Middle frontal gyrus (tissue), 1 donor: ENCODE data around the gene TBC1D9.

Source experiments
- DNase-seq: peaks from one replicate; pipeline ENCODE4 v3.0.0-alpha.2; 2015; ENCODE audit warnings: low spot score; ENCODE audit errors: extremely low spot score

TBC1D9 gene

GRCh38 chr4:140695483-140695882 is 60.7 kb downstream of the TBC1D9 start:
- DNase-seq, result no peak

GRCh38 chr4:140693562-140693961 is 62.6 kb downstream of the TBC1D9 start:
- DNase-seq, result no peak

DNA sequence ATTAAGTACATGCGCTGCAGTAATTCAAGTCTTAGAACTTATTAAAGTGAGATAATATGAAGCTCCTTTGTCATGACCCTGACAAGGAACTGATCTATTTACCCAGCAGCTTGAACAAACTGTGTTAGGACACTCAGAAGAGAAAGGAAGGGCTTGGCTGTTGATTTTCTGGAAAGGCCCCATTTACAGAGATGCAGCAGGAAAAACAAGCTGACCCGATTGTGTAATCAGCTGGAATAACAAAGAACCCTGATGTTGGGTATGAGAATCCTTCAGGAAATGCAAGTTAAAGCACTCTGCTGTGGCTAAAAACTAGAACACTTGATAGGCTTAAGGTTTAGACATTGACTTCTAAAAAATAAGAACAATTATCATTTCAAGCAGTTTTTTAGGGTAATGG is 64.8 kb downstream of the TBC1D9 start:
- no peak for DNase-seq

GRCh38 chr4:140690093-140690492 is 66.1 kb downstream of the TBC1D9 start:
- DNase-seq, result no peak

DNA sequence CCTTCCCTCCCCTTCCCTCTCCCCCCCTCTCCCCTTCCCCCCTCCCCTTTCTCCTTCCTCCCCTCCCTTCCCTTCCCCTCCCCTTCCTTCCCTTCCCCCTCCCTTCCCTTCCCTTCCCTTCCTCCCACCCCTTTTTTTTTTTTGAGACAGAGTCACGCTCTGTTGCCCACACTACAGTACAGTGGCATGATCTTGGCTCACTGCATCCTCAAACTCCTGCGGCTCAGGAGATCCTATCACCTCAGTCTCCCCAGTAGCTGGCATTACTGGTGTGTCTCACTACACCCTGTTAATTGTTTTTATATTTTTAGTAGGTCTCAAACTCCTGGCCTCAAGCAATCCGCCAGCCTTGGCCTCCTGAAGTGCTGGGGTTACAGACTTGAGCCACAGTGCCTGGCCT is 66.6 kb downstream of the TBC1D9 start:
- DNase-seq, result no peak

DNA sequence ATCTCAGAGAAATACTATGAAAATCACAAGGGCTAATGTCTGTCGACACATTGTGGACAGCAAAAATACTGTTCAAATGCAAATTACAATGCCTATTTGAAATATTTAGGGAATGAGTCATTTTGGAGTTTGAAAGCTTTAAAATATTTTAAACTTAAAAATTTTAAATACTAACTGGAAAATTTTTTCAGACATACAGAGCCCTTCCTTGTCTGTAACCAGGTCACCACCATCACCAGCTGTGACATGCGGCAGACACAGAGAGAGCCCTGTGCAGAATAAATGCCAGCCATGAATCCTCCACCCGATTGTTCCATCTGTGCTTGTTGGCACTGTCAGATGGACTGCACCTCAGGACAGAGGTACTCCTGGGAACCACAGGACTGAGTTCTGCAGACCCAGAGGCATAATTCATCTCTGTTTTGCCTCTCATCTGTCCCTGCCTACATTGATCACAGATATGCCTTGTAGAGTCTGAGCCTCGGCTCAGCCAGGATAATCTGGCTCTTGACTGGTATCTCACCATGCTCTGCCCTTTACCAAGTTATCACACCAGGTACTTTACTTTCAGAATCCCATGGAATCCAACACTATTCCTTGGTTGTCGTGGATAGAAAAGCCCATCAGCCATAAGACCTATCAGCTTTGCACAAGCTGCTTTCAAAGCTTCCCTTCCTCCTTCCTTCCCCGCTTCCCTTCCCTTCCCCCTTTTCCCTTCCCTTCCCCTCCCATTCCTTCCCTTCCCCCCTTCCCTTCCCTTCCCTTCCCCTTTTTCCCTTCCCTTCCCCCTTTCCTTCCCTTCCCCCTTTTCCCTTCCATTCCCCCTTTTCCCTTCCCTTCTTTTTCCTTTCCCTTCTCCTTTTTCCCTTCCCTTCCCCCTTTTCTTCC is 67.2 kb downstream of the TBC1D9 start:
- DNase-seq, result no peak

- no peak for DNase-seq
Observed at GRCh38 chr4:140686796-140687195, 69.4 kb downstream of the TBC1D9 start.

- DNase-seq, result no peak
Observed at GRCh38 chr4:140684314-140684713, 71.9 kb downstream of the TBC1D9 start.

- DNase-seq, result no peak
Observed at GRCh38 chr4:140681201-140681600, 75.0 kb downstream of the TBC1D9 start.

GRCh38 chr4:140680686-140681085 is 75.5 kb downstream of the TBC1D9 start:
- no peak for DNase-seq

DNA sequence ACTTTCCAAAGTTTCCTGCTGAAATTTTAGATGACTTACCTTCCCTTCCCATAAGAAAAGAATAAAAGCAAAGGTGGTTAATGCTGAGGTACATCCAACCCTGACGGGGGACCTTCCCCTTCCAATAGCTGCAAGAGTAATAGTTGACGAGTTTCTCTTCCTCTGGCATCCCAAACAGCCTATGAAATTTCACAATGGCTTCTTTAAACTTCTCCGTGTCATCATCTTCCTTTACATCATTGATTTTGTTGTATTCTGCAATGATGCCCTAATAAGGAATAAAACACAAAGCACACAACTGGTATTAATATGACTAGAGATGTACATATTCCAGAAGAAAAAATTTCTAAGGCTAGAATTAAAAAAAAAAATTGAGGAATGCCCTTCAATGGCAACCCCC is 76.6 kb downstream of the TBC1D9 start:
- DNase-seq, result no peak

- DNase-seq, result no peak
Observed at GRCh38 chr4:140675599-140676231, 80.5 kb downstream of the TBC1D9 start.

GRCh38 chr4:140673729-140674128 is 82.5 kb downstream of the TBC1D9 start:
- DNase-seq, result no peak

- DNase-seq, result no peak
Observed at GRCh38 chr4:140672416-140672815, 83.8 kb downstream of the TBC1D9 start.

DNA sequence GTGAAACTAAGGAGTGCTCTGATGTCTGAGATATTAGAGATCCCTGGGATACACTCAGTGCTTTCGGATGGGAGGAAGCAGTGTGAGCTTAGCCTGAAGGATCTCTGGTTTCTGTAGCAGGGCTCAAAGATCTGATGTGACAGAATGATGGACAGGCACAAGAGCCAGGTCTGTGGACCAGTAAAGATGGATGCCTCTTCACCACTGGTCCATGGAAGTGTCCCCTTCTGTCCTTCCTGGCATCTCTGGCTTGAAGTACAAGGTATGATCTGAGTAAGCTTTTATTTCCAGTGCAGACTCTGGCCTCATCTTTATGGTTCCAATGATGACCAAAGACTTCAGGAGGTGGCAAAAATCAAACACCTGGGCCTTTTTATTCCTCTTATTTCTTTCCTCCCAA is 88.1 kb downstream of the TBC1D9 start:
- no peak for DNase-seq

DNA sequence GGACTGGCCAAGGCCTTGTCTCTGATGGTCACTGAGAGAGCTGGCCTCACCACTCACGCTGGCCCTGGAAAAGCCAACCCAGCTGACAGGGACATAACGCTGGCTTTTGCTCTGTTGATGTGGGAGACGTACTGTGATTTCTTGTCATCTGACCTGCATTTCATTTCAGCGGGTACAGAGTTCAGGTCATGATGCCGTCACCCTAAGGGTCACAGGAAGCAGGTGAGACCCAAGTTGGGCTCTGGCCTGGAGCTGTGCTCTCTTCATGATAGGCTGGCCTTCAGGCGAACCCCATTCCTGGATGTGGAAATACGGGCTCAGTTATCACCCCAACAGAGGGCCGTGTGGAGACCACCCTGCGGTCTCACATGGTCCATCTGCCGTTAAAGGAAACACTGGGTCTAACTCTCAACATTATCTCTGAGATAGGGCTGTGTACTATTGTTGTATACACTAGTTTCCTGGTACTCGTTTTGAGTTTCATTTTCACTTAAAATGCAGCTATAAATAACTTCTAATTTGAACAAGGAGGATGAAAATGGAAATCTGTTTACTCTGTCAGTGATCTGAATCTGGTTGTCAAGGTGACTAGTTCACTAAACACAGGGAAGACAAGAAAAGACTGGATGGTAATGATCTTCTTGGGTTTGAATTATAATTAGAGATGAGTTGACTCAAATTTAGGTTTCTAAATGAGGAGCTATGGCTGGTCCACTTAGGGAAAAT is 89.1 kb downstream of the TBC1D9 start:
- no peak for DNase-seq

- no peak for DNase-seq
Observed at GRCh38 chr4:140662082-140662869, 93.9 kb downstream of the TBC1D9 start.

DNA sequence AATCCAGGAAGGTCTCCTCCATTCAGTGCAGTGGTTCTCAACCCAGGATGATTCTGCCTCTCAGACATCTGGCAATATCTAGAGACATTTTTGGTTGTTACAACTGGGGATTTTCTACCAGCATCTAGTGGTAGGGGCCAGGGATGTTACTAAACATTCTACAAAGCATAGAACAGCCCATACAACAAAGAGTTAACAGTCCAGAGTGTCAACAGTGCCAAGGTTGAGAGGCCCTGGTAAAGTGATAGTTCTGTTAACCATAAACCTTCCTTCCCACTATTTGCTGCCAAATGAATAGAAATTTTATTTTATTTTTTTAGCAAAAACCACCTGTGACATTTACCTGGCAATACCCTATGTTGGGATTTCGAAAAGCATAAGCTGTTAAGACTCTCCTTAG is 94.6 kb downstream of the TBC1D9 start:
- no peak for DNase-seq

GRCh38 chr4:140659943-140660700 is 96.1 kb downstream of the TBC1D9 start:
- DNase-seq, result no peak

DNA sequence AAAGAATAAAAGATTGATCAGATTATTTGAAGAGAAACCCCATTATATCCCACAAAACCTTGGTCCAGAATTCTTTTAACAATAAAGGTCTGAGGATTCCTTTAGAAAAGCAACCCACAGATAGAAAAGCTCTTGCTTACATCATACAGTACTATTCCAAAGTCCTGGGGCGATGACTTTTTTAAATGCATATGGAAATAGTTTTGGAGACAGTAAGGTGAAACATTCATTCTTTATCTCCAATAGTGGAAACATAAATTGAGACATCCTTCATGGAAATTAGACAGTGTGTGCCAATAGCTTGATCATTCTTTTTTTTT is 101.7 kb downstream of the TBC1D9 start:
- no peak for DNase-seq
